Stimulated activated naive B cell treated with anti-CD40 and anti-IgM and Interleukin-4, amounts not matched to agents 10 μg/mL and 1 μg/mL and 100 μg/mL, for 72 hours (primary cell): ENCODE measurements around the gene SYNE2.
"Not testable (repeated sequence)": the region's sequence is repeated elsewhere in the genome, so short reads cannot be mapped to it uniquely, and the experiment has no call there.

Experiments used
- ATAC-seq, 2 donors: fragments of 150-1000 bp; cut with Tn5 transposase; replicated peaks; 2 replicates each; pipeline ENCODE4 v1.10.0; 2021; ENCODE audit warnings: moderate library complexity in 1 of 2
- DNase-seq: peaks from one replicate; pipeline ENCODE4 v3.0.0; 2021
- H3K27ac Mint-ChIP-seq: one replicate; pipeline ENCODE4 v1.8.0; 2022; ENCODE audit warnings: mild to moderate bottlenecking, mixed read lengths
- H3K27me3 Mint-ChIP-seq, 2 donors: one replicate each; pipeline ENCODE4 v1.8.0; 2022; ENCODE audit warnings: mixed read lengths in 2 of 2
- H3K36me3 Mint-ChIP-seq, 2 donors: one replicate each; pipeline ENCODE4 v1.8.0; 2022; ENCODE audit warnings: mixed read lengths in 2 of 2, mild to moderate bottlenecking in 1 of 2
- H3K4me1 Mint-ChIP-seq, 2 donors: one replicate each; pipeline ENCODE4 v1.8.0; 2022; ENCODE audit warnings: mixed read lengths in 2 of 2, mild to moderate bottlenecking in 1 of 2
- H3K4me3 Mint-ChIP-seq, 2 donors: one replicate each; pipeline ENCODE4 v1.8.0; 2022; ENCODE audit warnings: mild to moderate bottlenecking in 2 of 2, mixed read lengths in 2 of 2, moderate library complexity in 1 of 2
- H3K9me3 Mint-ChIP-seq, 2 donors: one replicate each; pipeline ENCODE4 v1.8.0; 2022; ENCODE audit warnings: mixed read lengths in 2 of 2, mild to moderate bottlenecking in 1 of 2

The SYNE2 gene

GRCh38 chr14:64200170-64200569 lies 347.4 kb downstream of the SYNE2 start:
- ATAC-seq (no peak), DNase-seq (no peak)
- Mint-ChIP-seq H3K4me1 (peaks cover 27 to 30% of the 10 kb centered on the region in 2 donors), H3K27ac (no peak overlapping the region), H3K9me3 (no peaks in the 10 kb centered on the region), H3K4me3 (no peak overlapping the region), H3K36me3 (no peaks in the 10 kb centered on the region), H3K27me3 (no peaks in the 10 kb centered on the region)

GRCh38 chr14:64201296-64201695 lies 348.5 kb downstream of the SYNE2 start:
- Mint-ChIP-seq H3K27me3 (no peaks in the 10 kb centered on the region), H3K27ac (peak overlapping the region; percentile 82), H3K9me3 (no peaks in the 10 kb centered on the region), H3K4me1 (peaks cover 23 to 25% of the 10 kb centered on the region in 2 donors), H3K4me3 (no peak overlapping the region), H3K36me3 (peaks cover 0 to 4% of the 10 kb centered on the region in 2 donors)
- no peak for ATAC-seq
- no peak for DNase-seq

GRCh38 chr14:64201921-64202545 lies 349.2 kb downstream of the SYNE2 start:
- H3K9me3 Mint-ChIP-seq = no peaks in the 10 kb centered on the region

GRCh38 chr14:64202716-64203115 lies 349.9 kb downstream of the SYNE2 start:
- Mint-ChIP-seq H3K27me3 (no peaks in the 10 kb centered on the region), H3K27ac (peak overlapping the region; percentile 25), H3K9me3 (no peaks in the 10 kb centered on the region), H3K4me3 (no peak overlapping the region), H3K4me1 (peaks cover 9 to 18% of the 10 kb centered on the region in 2 donors), H3K36me3 (peaks cover 0 to 4% of the 10 kb centered on the region in 2 donors)
- ATAC-seq = no peak
- DNase-seq = no peak

More at GRCh38 chr14:64201921-64202545, 349.2 kb downstream of the SYNE2 start:
- Mint-ChIP-seq H3K4me1 (peaks cover 16 to 22% of the 10 kb centered on the region in 2 donors), H3K4me3 (no peak overlapping the region), H3K36me3 (peaks cover 0 to 4% of the 10 kb centered on the region in 2 donors), H3K27ac (no peak overlapping the region), H3K27me3 (no peaks in the 10 kb centered on the region)
- ATAC-seq (no peak), DNase-seq (no peak)

GRCh38 chr14:64203366-64204006 lies 350.7 kb downstream of the SYNE2 start:
- Mint-ChIP-seq H3K9me3 (no peaks in the 10 kb centered on the region), H3K36me3 (peaks cover 1 to 4% of the 10 kb centered on the region in 2 donors), H3K27ac (no peak overlapping the region), H3K4me1 (peaks cover 9 to 13% of the 10 kb centered on the region in 2 donors), H3K4me3 (no peak overlapping the region), H3K27me3 (no peaks in the 10 kb centered on the region)
- ATAC-seq = no peak
- no peak for DNase-seq

- peaks cover 20 to 34% of the 10 kb centered on the region in 2 donors for H3K4me1 Mint-ChIP-seq
- no peak overlapping the region for H3K27ac Mint-ChIP-seq
- no peak overlapping the region for H3K4me3 Mint-ChIP-seq
- no peak for ATAC-seq
- H3K36me3 Mint-ChIP-seq = peaks cover 5 to 15% of the 10 kb centered on the region in 2 donors
- H3K9me3 Mint-ChIP-seq = no peaks in the 10 kb centered on the region
- DNase-seq = no peak
- H3K27me3 Mint-ChIP-seq = no peaks in the 10 kb centered on the region
Measured at GRCh38 chr14:64208261-64208660, 355.5 kb downstream of the SYNE2 start.

GRCh38 chr14:64208981-64209380 lies 356.2 kb downstream of the SYNE2 start:
- peaks cover 20 to 34% of the 10 kb centered on the region in 2 donors for H3K4me1 Mint-ChIP-seq
- no peaks in the 10 kb centered on the region for H3K9me3 Mint-ChIP-seq
- H3K4me3 Mint-ChIP-seq = peak overlapping the region in 1 of 2 donors; percentile 40
- DNase-seq = no peak
- no peak for ATAC-seq
- H3K27ac Mint-ChIP-seq = peak overlapping the region; percentile 63
- no peaks in the 10 kb centered on the region for H3K27me3 Mint-ChIP-seq
- peaks cover 5 to 15% of the 10 kb centered on the region in 2 donors for H3K36me3 Mint-ChIP-seq

- Mint-ChIP-seq H3K36me3 (peaks cover 5 to 15% of the 10 kb centered on the region in 2 donors), H3K27ac (peak overlapping the region; percentile 63), H3K9me3 (no peaks in the 10 kb centered on the region), H3K4me1 (peaks cover 20 to 34% of the 10 kb centered on the region in 2 donors), H3K4me3 (peak overlapping the region in 1 of 2 donors; percentile 40), H3K27me3 (no peaks in the 10 kb centered on the region)
- DNase-seq (peak; percentile 61), ATAC-seq (peak; percentile 97 to 98)
Measured at GRCh38 chr14:64209444-64210131, 356.8 kb downstream of the SYNE2 start.

- Mint-ChIP-seq H3K4me1 (peaks cover 20 to 35% of the 10 kb centered on the region in 2 donors), H3K27me3 (no peaks in the 10 kb centered on the region), H3K4me3 (no peak overlapping the region), H3K27ac (no peak overlapping the region), H3K36me3 (peaks cover 5 to 17% of the 10 kb centered on the region in 2 donors), H3K9me3 (no peaks in the 10 kb centered on the region)
- ATAC-seq = no peak
- no peak for DNase-seq
Measured at GRCh38 chr14:64210216-64210615, 357.4 kb downstream of the SYNE2 start.

GRCh38 chr14:64210912-64211311 lies 358.1 kb downstream of the SYNE2 start:
- not testable (repeated sequence) for H3K9me3 Mint-ChIP-seq, ATAC-seq, H3K27me3 Mint-ChIP-seq, DNase-seq
- H3K36me3 Mint-ChIP-seq = peaks cover 7 to 23% of the 10 kb centered on the region in 2 donors
- peak overlapping the region in 1 of 2 donors; percentile 3 for H3K4me3 Mint-ChIP-seq
- peaks cover 20 to 38% of the 10 kb centered on the region in 2 donors for H3K4me1 Mint-ChIP-seq
- peak overlapping the region; percentile 39 for H3K27ac Mint-ChIP-seq

GRCh38 chr14:64212666-64213065 lies 359.9 kb downstream of the SYNE2 start:
- ATAC-seq = no peak
- Mint-ChIP-seq H3K27ac (peak overlapping the region; percentile 37), H3K36me3 (peaks cover 15 to 38% of the 10 kb centered on the region in 2 donors), H3K4me3 (no peak overlapping the region), H3K9me3 (peaks cover 0 to 6% of the 10 kb centered on the region in 2 donors), H3K27me3 (no peaks in the 10 kb centered on the region), H3K4me1 (peaks cover 29 to 53% of the 10 kb centered on the region in 2 donors)
- DNase-seq = no peak

- Mint-ChIP-seq H3K27me3 (no peaks in the 10 kb centered on the region), H3K9me3 (peaks cover 0 to 6% of the 10 kb centered on the region in 2 donors), H3K36me3 (peaks cover 16 to 41% of the 10 kb centered on the region in 2 donors), H3K4me1 (peaks cover 32 to 57% of the 10 kb centered on the region in 2 donors), H3K4me3 (no peak overlapping the region), H3K27ac (no peak overlapping the region)
- no peak for ATAC-seq
- no peak for DNase-seq
Measured at GRCh38 chr14:64213086-64213485, 360.3 kb downstream of the SYNE2 start.

GRCh38 chr14:64213853-64214570 lies 361.2 kb downstream of the SYNE2 start:
- no peaks in the 10 kb centered on the region for H3K27me3 Mint-ChIP-seq
- ATAC-seq (no peak), DNase-seq (no peak)
- H3K36me3 Mint-ChIP-seq = peaks cover 18 to 45% of the 10 kb centered on the region in 2 donors
- H3K9me3 Mint-ChIP-seq = peaks cover 0 to 6% of the 10 kb centered on the region in 2 donors
- no peak overlapping the region for H3K4me3 Mint-ChIP-seq
- no peak overlapping the region for H3K27ac Mint-ChIP-seq
- H3K4me1 Mint-ChIP-seq = peaks cover 34 to 59% of the 10 kb centered on the region in 2 donors

GRCh38 chr14:64215274-64215673 lies 362.5 kb downstream of the SYNE2 start:
- Mint-ChIP-seq H3K36me3 (peaks cover 23 to 45% of the 10 kb centered on the region in 2 donors), H3K27ac (peak overlapping the region; percentile 17), H3K4me1 (peaks cover 29 to 54% of the 10 kb centered on the region in 2 donors), H3K4me3 (no peak overlapping the region), H3K27me3 (no peaks in the 10 kb centered on the region), H3K9me3 (peaks cover 0 to 6% of the 10 kb centered on the region in 2 donors)
- DNase-seq = no peak
- ATAC-seq = no peak
